ENCODE measurements around the gene NPHP4.
A peak's percentile ranks its signal among the peaks of the same experiment; 100 is the strongest.

The NPHP4 gene

GRCh38 chr1:5976231-5976630 is 16.0 kb downstream of the NPHP4 start:
- Histone ChIP-seq H3K9me3 (ENCODE audit: control insufficient read depth, insufficient read depth, low read length) (no peaks in the 10 kb centered on the region), H3K27me3 (ENCODE audit: control insufficient read depth, low read length) (no peaks in the 10 kb centered on the region), H3K27ac (ENCODE audit: low read depth, low read length) (no peak overlapping the region), H4K20me1 (ENCODE audit: control insufficient read depth, insufficient read depth, low read depth, low read length) (no peaks in the 10 kb centered on the region), H3F3A (ENCODE audit: control insufficient read depth, insufficient read depth) (no peaks in the 10 kb centered on the region), H3K79me2 (ENCODE audit: control insufficient read depth, low read length) (no peaks in the 10 kb centered on the region), H3K36me3 (ENCODE audit: control insufficient read depth, low read length) (no peaks in the 10 kb centered on the region), H3K4me2 (ENCODE audit: low read length) (no peak overlapping the region), H3K4me1 (ENCODE audit: control insufficient read depth, low read length) (peaks cover 16% of the 10 kb centered on the region), H3K9me2 (replicated peaks; ENCODE audit: control insufficient read depth, low read length) (no peaks in the 10 kb centered on the region), H3K4me3 (ENCODE audit: low read length) (no peak overlapping the region)
- TF ChIP-seq, protein P1, sequence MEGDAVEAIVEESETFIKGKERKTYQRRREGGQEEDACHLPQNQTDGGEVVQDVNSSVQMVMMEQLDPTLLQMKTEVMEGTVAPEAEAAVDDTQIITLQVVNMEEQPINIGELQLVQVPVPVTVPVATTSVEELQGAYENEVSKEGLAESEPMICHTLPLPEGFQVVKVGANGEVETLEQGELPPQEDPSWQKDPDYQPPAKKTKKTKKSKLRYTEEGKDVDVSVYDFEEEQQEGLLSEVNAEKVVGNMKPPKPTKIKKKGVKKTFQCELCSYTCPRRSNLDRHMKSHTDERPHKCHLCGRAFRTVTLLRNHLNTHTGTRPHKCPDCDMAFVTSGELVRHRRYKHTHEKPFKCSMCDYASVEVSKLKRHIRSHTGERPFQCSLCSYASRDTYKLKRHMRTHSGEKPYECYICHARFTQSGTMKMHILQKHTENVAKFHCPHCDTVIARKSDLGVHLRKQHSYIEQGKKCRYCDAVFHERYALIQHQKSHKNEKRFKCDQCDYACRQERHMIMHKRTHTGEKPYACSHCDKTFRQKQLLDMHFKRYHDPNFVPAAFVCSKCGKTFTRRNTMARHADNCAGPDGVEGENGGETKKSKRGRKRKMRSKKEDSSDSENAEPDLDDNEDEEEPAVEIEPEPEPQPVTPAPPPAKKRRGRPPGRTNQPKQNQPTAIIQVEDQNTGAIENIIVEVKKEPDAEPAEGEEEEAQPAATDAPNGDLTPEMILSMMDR (IDR thresholded peaks at IDR 0.05; ENCODE audit: low read depth, low read length, poor library complexity, severe bottlenecking) = no peak
- no peak for TF ChIP-seq EZH2phosphoT487 (IDR thresholded peaks at IDR 0.05; ENCODE audit: borderline replicate concordance, low read length)

DNA sequence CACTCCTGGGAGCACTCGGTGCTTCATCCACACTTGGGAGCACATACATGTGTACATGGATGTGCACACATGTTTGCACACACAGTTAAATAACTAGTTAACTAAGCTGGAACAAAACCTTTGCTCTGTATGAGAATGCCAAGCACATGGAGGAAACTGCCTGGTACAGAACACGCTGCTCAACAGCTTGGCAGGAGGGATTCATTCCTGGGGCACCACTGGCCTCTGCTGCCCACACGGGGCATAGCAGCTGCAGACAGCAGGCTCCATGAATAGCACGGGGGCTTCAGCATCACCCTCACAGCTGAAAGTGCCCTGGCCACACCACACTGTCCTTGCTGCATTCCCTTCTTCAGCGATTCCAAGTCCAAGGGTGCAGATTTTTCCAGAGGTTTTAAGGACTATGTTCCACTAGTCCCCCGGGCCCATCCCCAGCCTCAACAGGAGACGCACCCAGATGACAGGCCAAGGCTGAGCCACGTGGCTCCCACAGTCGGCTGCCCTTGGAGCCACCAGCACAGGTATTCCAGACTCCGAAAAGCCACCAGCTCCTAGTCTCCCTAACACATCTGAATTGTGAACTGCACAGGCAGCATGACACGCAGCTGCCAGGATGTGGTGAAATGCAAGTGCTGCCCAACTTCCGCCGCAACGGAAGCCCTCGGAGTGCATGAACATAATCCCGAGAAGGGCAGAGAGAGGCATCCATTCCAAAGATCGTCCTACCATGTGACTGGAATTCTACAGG is 16.9 kb downstream of the NPHP4 start:
- no peak for TF ChIP-seq EZH2phosphoT487 (IDR thresholded peaks at IDR 0.05; ENCODE audit: borderline replicate concordance, low read length)
- TF ChIP-seq, protein P1 (IDR thresholded peaks at IDR 0.05; ENCODE audit: low read depth, low read length, poor library complexity, severe bottlenecking) = peak; percentile 57
- Histone ChIP-seq H3K36me3 (ENCODE audit: control insufficient read depth, low read length) (no peaks in the 10 kb centered on the region), H4K20me1 (ENCODE audit: control insufficient read depth, insufficient read depth, low read depth, low read length) (no peaks in the 10 kb centered on the region), H3K27me3 (ENCODE audit: control insufficient read depth, low read length) (no peaks in the 10 kb centered on the region), H3K4me3 (ENCODE audit: low read length) (no peak overlapping the region), H3K9me2 (replicated peaks; ENCODE audit: control insufficient read depth, low read length) (no peaks in the 10 kb centered on the region), H3K4me1 (ENCODE audit: control insufficient read depth, low read length) (peaks cover 9% of the 10 kb centered on the region), H3K4me2 (ENCODE audit: low read length) (peak overlapping the region; percentile 16; the same call in 1 of the 2 replicates), H3F3A (ENCODE audit: control insufficient read depth, insufficient read depth) (no peaks in the 10 kb centered on the region), H3K79me2 (ENCODE audit: control insufficient read depth, low read length) (no peaks in the 10 kb centered on the region), H3K9me3 (ENCODE audit: control insufficient read depth, insufficient read depth, low read length) (no peaks in the 10 kb centered on the region), H3K27ac (ENCODE audit: low read depth, low read length) (no peak overlapping the region)

DNA sequence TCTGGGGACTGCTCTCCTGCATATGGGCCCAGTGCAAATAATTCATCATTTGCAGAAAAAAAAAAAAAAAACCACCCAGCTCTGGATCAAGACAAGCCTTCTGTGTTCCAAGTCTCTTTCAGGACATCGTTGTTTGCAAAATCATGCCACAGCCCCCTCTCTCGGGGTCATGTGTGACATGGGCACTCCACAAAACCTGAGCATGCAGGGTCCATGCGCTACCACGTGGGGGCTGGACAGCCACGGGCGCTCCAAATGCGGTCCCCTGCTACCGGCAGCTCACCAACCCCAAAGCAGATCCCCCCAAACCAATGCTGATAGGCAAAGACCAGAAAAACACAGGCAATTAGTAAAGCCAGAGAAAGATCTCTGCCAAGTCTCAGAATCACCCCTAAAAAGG is 17.6 kb downstream of the NPHP4 start:
- Histone ChIP-seq H3K4me2 (ENCODE audit: low read length) (no peak overlapping the region), H3K27ac (ENCODE audit: low read depth, low read length) (no peak overlapping the region), H3K27me3 (ENCODE audit: control insufficient read depth, low read length) (no peaks in the 10 kb centered on the region), H3K9me2 (replicated peaks; ENCODE audit: control insufficient read depth, low read length) (no peaks in the 10 kb centered on the region), H3K4me3 (ENCODE audit: low read length) (no peak overlapping the region), H4K20me1 (ENCODE audit: control insufficient read depth, insufficient read depth, low read depth, low read length) (no peaks in the 10 kb centered on the region), H3K36me3 (ENCODE audit: control insufficient read depth, low read length) (no peaks in the 10 kb centered on the region), H3F3A (ENCODE audit: control insufficient read depth, insufficient read depth) (no peaks in the 10 kb centered on the region), H3K4me1 (ENCODE audit: control insufficient read depth, low read length) (peaks cover 6% of the 10 kb centered on the region; the same call in 1 of the 2 replicates), H3K9me3 (ENCODE audit: control insufficient read depth, insufficient read depth, low read length) (no peaks in the 10 kb centered on the region), H3K79me2 (ENCODE audit: control insufficient read depth, low read length) (no peaks in the 10 kb centered on the region)
- TF ChIP-seq EZH2phosphoT487 (IDR thresholded peaks at IDR 0.05; ENCODE audit: borderline replicate concordance, low read length) = no peak
- TF ChIP-seq, protein P1 (IDR thresholded peaks at IDR 0.05; ENCODE audit: low read depth, low read length, poor library complexity, severe bottlenecking) = no peak
